OCI-LY7 (cell line): ENCODE measurements around the gene CCNJ.

Source experiments
- CTCF ChIP-seq: fragments of 200-600 bp; sonication (generic); conservative IDR thresholded peaks from 2 replicates; pipeline ENCODE4 v1.5.1; 2014; ENCODE audit warnings: mild to moderate bottlenecking, antibody characterized with exemption, low read length, moderate library complexity, mixed read lengths
- EZH2phosphoT487 ChIP-seq: fragments of 200-600 bp; sonication (generic); IDR thresholded peaks from 2 replicates; pipeline ENCODE4 v1.6.1; 2018; ENCODE audit warnings: low read depth, borderline replicate concordance, mild to moderate bottlenecking, mixed run types, antibody characterized with exemption, low read length, moderate library complexity, mixed read lengths

GRCh38 chr10:96075977-96076376 is 32.6 kb downstream of the CCNJ start:
- TF ChIP-seq CTCF, result no peak
- no peak for TF ChIP-seq EZH2phosphoT487
